Adrenal gland (tissue), 12 donors: ENCODE data around the gene ATXN7. TPM values are rescaled to one million over a fixed set of nuclear protein-coding genes. Genes with fewer than 3 reads are reported as not detected.

ENCODE experiments used
- DNase-seq, 7 donors: peaks; one replicate each; pipeline ENCODE4 v3.0.0-alpha.2; 2019 to 2020
- H3K27ac ChIP-seq, 5 donors: fragments of 200-600 bp; sonication (generic) in 4 of 5; 1 replicate in 3 of 5; 2 replicates in 2 of 5; pipeline versions ENCODE4 v1.5.1 to v1.8.0; 2016 to 2020; ENCODE audit warnings: mild to moderate bottlenecking in 1 of 5
- H3K27me3 ChIP-seq: fragments of 200-600 bp; 2 replicates; pipeline ENCODE4 v1.8.0; 2021
- H3K36me3 ChIP-seq, 2 donors: fragments of 200-600 bp; replicated peaks in 1 of 2; 1 replicate in 1 of 2; 2 replicates in 1 of 2; pipeline versions ENCODE4 v1.5.1 to v1.8.0; 2018 to 2022
- H3K4me1 ChIP-seq, 2 donors: fragments of 200-600 bp; replicated peaks in 1 of 2; 1 replicate in 1 of 2; 2 replicates in 1 of 2; pipeline versions ENCODE4 v1.5.1 to v1.8.0; 2018 to 2021
- H3K4me3 ChIP-seq, 4 donors: fragments of 200-600 bp; sonication (generic) in 3 of 4; one replicate each; pipeline ENCODE4 v1.5.1; 2016 to 2018
- H3K9me3 ChIP-seq, 3 donors: fragments of 200-600 bp; sonication (generic) in 1 of 3; replicated peaks in 1 of 3; 1 replicate in 2 of 3; 2 replicates in 1 of 3; pipeline versions ENCODE4 v1.5.1 to v1.8.0; 2016 to 2021
- CTCF ChIP-seq, 6 experiments: fragments of 450-650 bp in 4 of 6; fragments of 200-600 bp in 2 of 6; sonication (generic) in 1 of 6; IDR thresholded peaks; 1 replicate in 5 of 6; 2 replicates in 1 of 6; pipeline versions ENCODE4 v1.5.1 to v1.8.0; 2016 to 2021; ENCODE audit warnings: antibody characterized with exemption in 6 of 6, mild to moderate bottlenecking in 2 of 6, moderate library complexity in 1 of 6
- POLR2A ChIP-seq, 2 donors: fragments of 450-650 bp; IDR thresholded peaks; one replicate each; pipeline ENCODE4 v1.6.1; 2017; ENCODE audit warnings: antibody characterized with exemption in 2 of 2, mild to moderate bottlenecking in 2 of 2, moderate library complexity in 1 of 2
- whole genome bisulfite sequencing, 4 donors: extraction: QIAGEN DNeasy Blood & Tissue Kit in 2 of 4; methylation state at CpG; one replicate each; pipeline versions ENCODE4 v1.1.5 to v1.1.7; 2013 to 2017; 5-methylcytosine and 5-hydroxymethylcytosine counted together
- intact Hi-C, 2 donors: fragments of 100-400 bp; cut with DNase I; formaldehyde crosslinking; loops; one replicate each; pipeline versions ENCODE4 v1.14.1 to v1.15.0; 2022 to 2023
- polyA plus RNA-seq, 3 donors: library from polyadenylated mRNA; stranded (reverse); fragments of 200-250 nt in 2 of 3; fragments of 350-450 nt in 1 of 3; fragmentation: Illumina TruSeq in 1 of 3; extraction: RNeasy Lipid Tissue Mini Kit (QIAGEN cat#74804) in 1 of 3; gene quantifications; one replicate each; pipeline ENCODE4 v1.2.3, GENCODE V29; 2013 to 2014
- total RNA-seq, 9 donors: library from RNA; depleted of rRNA in 4 of 9; stranded (reverse); fragments of >200 nt in 4 of 9; fragments of 120-200 nt in 1 of 9; fragmentation: NEBNext Ultra II Directional in 1 of 9; extraction: Animal tissue kit (Norgen Biotek cat#: 25700) in 1 of 9; gene quantifications; one replicate each; pipeline versions ENCODE4 v1.1.0 to v1.2.4, GENCODE V29; 2013 to 2023
- donor health status: healthy with polysubstance abuse.
- donor health status: Bipolar disorder and iron deficiency.
- donor health status: DM: yes; HTN: yes; CAD: no.
- donor health status: DM: no; HTN: no; CAD: no.
- donor health status: DM: no; HTN: no; CAD: no.
- donor health status: DM: yes; HTN: yes; CAD: no.

The ATXN7 gene
- total and polyA plus RNA-seq, 12 donors = 4.1 to 27.3 (median 18.0) TPM

- no peak for TF ChIP-seq CTCF (IDR thresholded peaks at IDR 0.05)
- TF ChIP-seq POLR2A (IDR thresholded peaks at IDR 0.05) = no peak
- no peak overlapping the region for H3K4me3 ChIP-seq
- no peak for DNase-seq
- peaks cover 12 to 34% of the 10 kb centered on the region in 2 donors for H3K4me1 ChIP-seq
- no peaks in the 10 kb centered on the region for H3K9me3 ChIP-seq
- H3K36me3 ChIP-seq = peaks cover 0 to 23% of the 10 kb centered on the region in 2 donors
- no peaks in the 10 kb centered on the region for H3K27me3 ChIP-seq
- 77 to 84% (median 81%) methylated on average over 2 of the region's 2 CpGs for WGBS, 4 donors
- intact Hi-C loops = no loop called here
- peak overlapping the region in 2 of 5 donors; percentile 33 to 45 for H3K27ac ChIP-seq
These were observed 113.2 kb downstream of the ATXN7 start for GRCh38 chr3:63976872-63977200.

GRCh38 chr3:63977893-63978292 lies 114.2 kb downstream of the ATXN7 start:
- Histone ChIP-seq H3K36me3 (peaks cover 0 to 30% of the 10 kb centered on the region in 2 donors), H3K9me3 (no peaks in the 10 kb centered on the region), H3K4me1 (peaks cover 12 to 34% of the 10 kb centered on the region in 2 donors), H3K4me3 (no peak overlapping the region), H3K27me3 (no peaks in the 10 kb centered on the region), H3K27ac (no peak overlapping the region)
- 85 to 94% (median 89%) methylated on average over 4 of the region's 4 CpGs for WGBS, 4 donors
- no peak for DNase-seq
- TF ChIP-seq CTCF (IDR thresholded peaks at IDR 0.05) (no peak), POLR2A (IDR thresholded peaks at IDR 0.05) (no peak)
- intact Hi-C loops = no loop called here

GRCh38 chr3:63979093-63979885 lies 115.6 kb downstream of the ATXN7 start:
- H3K4me3 ChIP-seq = no peak overlapping the region
- intact Hi-C loops = no loop called here
- H3K27ac ChIP-seq = no peak overlapping the region
- TF ChIP-seq CTCF (IDR thresholded peaks at IDR 0.05) (no peak), POLR2A (IDR thresholded peaks at IDR 0.05) (no peak)
- H3K27me3 ChIP-seq = no peaks in the 10 kb centered on the region
- WGBS, 4 donors = 78 to 85% (median 83%) methylated on average over 12 of the region's 12 CpGs
- no peaks in the 10 kb centered on the region for H3K9me3 ChIP-seq
- peaks cover 0 to 43% of the 10 kb centered on the region in 2 donors for H3K36me3 ChIP-seq
- peak in 1 of 7 donors; percentile 19 for DNase-seq
- peaks cover 12 to 34% of the 10 kb centered on the region in 2 donors for H3K4me1 ChIP-seq

- Histone ChIP-seq H3K4me3 (no peak overlapping the region), H3K27ac (no peak overlapping the region), H3K9me3 (no peaks in the 10 kb centered on the region), H3K27me3 (no peaks in the 10 kb centered on the region), H3K4me1 (peaks cover 12 to 30% of the 10 kb centered on the region in 2 donors), H3K36me3 (peaks cover 0 to 50% of the 10 kb centered on the region in 2 donors)
- TF ChIP-seq CTCF (IDR thresholded peaks at IDR 0.05) (no peak), POLR2A (IDR thresholded peaks at IDR 0.05) (no peak)
- 86 to 96% (median 92%) methylated on average over 2 of the region's 2 CpGs for WGBS, 4 donors
- DNase-seq = no peak
- intact Hi-C loops = no loop called here
These were observed 116.4 kb downstream of the ATXN7 start for GRCh38 chr3:63980019-63980418.
